Epithelial cell of proximal tubule (primary cell): Measurements from ENCODE around the gene MSI1. TPM values are rescaled to one million over a fixed set of nuclear protein-coding genes. Genes with fewer than 3 reads are reported as not detected.

Experiments used
- DNase-seq: peaks from one replicate; pipeline ENCODE4 v3.0.0-alpha.2; 2011; ENCODE audit warnings: low read depth
- H3K4me3 ChIP-seq: 2 replicates; pipeline ENCODE4 v1.5.1; 2011; ENCODE audit warnings: low read depth, mild to moderate bottlenecking, low read length
- CTCF ChIP-seq: conservative IDR thresholded peaks from 2 replicates; pipeline ENCODE4 v1.5.1; 2012; ENCODE audit warnings: low read depth, mild to moderate bottlenecking, low read length
- total RNA-seq: library from RNA; depleted of rRNA; stranded (reverse); fragments of >200 nt; gene quantifications from 2 replicates; pipeline ENCODE4 v1.2.3, GENCODE V29; 2015

Gene MSI1
- total RNA-seq, 1 donor from 2014 or later = 25.8 TPM

GRCh38 chr12:120356567-120357030 lies 12.4 kb downstream of the MSI1 start:
- peak; percentile 95 for TF ChIP-seq CTCF
- peak overlapping the region; percentile 23 for H3K4me3 ChIP-seq
- DNase-seq = peak; percentile 49

GRCh38 chr12:120353556-120354317 lies 15.2 kb downstream of the MSI1 start:
- H3K4me3 ChIP-seq = no peak overlapping the region
- no peak for TF ChIP-seq CTCF
- DNase-seq = no peak

- no peak for DNase-seq
- TF ChIP-seq CTCF = no peak
Measured at GRCh38 chr12:120353136-120353535, 15.8 kb downstream of the MSI1 start.

GRCh38 chr12:120352117-120352516 lies 16.8 kb downstream of the MSI1 start:
- TF ChIP-seq CTCF = no peak
- DNase-seq = no peak
- H3K4me3 ChIP-seq = no peak overlapping the region

More at GRCh38 chr12:120353136-120353535, 15.8 kb downstream of the MSI1 start:
- no peak overlapping the region for H3K4me3 ChIP-seq

GRCh38 chr12:120350576-120351350 lies 18.2 kb downstream of the MSI1 start:
- H3K4me3 ChIP-seq = no peak overlapping the region
- no peak for DNase-seq
- no peak for TF ChIP-seq CTCF

GRCh38 chr12:120347766-120348165 lies 21.2 kb downstream of the MSI1 start:
- no peak for TF ChIP-seq CTCF
- no peak for DNase-seq
- no peak overlapping the region for H3K4me3 ChIP-seq
